ENCODE data around the gene BABAM2.

The BABAM2 gene

GRCh38 chr2:27954221-27954673 is 63.7 kb downstream of the BABAM2 start:
- DNase-seq, result peak in 1 of 3 donors; percentile 45
- WGBS (ENCODE audit: insufficient coverage), result 79% methylated on average over 4 of the region's 4 CpGs

GRCh38 chr2:27954771-27955383 is 64.3 kb downstream of the BABAM2 start:
- H3K27me3 ChIP-seq (replicated peaks in 2 of 5; ENCODE audit: control insufficient read depth in 4 of 5, insufficient read depth in 5 of 5, low read length in 4 of 5), result no peaks in the 10 kb centered on the region
- peaks cover 0 to 5% (median 0%) of the 10 kb centered on the region in 5 experiments for H3K9me3 ChIP-seq (ENCODE audit: control extremely low read depth in 1 of 5, control insufficient read depth in 4 of 5, insufficient read depth in 2 of 5, low read depth in 1 of 5, low read length in 4 of 5)
- ChIA-PET POLR2A (interaction anchor here (0.7 to 0.8 kb wide), 4 partner anchors 62 to 413 kb away, joined by 3 read pairs; partner anchors contain the start of genes BABAM2 and RBKS), CTCF (interaction anchor here (0.8 to 1.5 kb wide), 5 partner anchors 16 to 428 kb away, joined by 3 to 4 read pairs (median 3); no protein-coding TSS in a partner anchor)
- peaks cover 0 to 5% (median 0%) of the 10 kb centered on the region in 4 experiments for H3K36me3 ChIP-seq (ENCODE audit: control insufficient read depth in 4 of 4, insufficient read depth in 4 of 4, low read length in 3 of 4)
- 0% methylated on average over 2 of the region's 2 CpGs for WGBS (ENCODE audit: insufficient coverage)
- H3K4me1 ChIP-seq (ENCODE audit: control extremely low read depth in 1 of 4, control insufficient read depth in 4 of 4, insufficient read depth in 4 of 4, low read length in 3 of 4), result peaks cover 51 to 72% (median 63%) of the 10 kb centered on the region in 4 experiments
- H3K4me3 ChIP-seq (ENCODE audit: control insufficient read depth in 1 of 7, extremely low read depth in 1 of 7, insufficient read depth in 4 of 7, low read depth in 2 of 7, low read length in 6 of 7), result peak overlapping the region in 3 of 7 experiments; percentile 26 to 54 (median 32)
- peak overlapping the region; percentile 70 to 79 for H3K27ac ChIP-seq (ENCODE audit: insufficient read depth in 1 of 2, low read depth in 1 of 2, low read length in 2 of 2, poor library complexity in 1 of 2, severe bottlenecking in 2 of 2)
- peak; percentile 94 to 98 (median 96) for DNase-seq

More at GRCh38 chr2:27954221-27954673, 63.7 kb downstream of the BABAM2 start:
- peaks cover 0 to 5% (median 0%) of the 10 kb centered on the region in 5 experiments for H3K9me3 ChIP-seq (ENCODE audit: control extremely low read depth in 1 of 5, control insufficient read depth in 4 of 5, insufficient read depth in 2 of 5, low read depth in 1 of 5, low read length in 4 of 5)
- peak overlapping the region; percentile 70 to 79 for H3K27ac ChIP-seq (ENCODE audit: insufficient read depth in 1 of 2, low read depth in 1 of 2, low read length in 2 of 2, poor library complexity in 1 of 2, severe bottlenecking in 2 of 2)
- H3K27me3 ChIP-seq (replicated peaks in 2 of 5; ENCODE audit: control insufficient read depth in 4 of 5, insufficient read depth in 5 of 5, low read length in 4 of 5), result no peaks in the 10 kb centered on the region
- CTCF ChIA-PET, result interaction anchor here (1.0 to 1.4 kb wide), 5 partner anchors 34 to 437 kb away, joined by 3 to 5 read pairs (median 4); no protein-coding TSS in a partner anchor
- POLR2A ChIA-PET, result interaction anchor here (0.8 kb wide), 1 partner anchor 414 kb away, joined by 3 read pairs; no protein-coding TSS in a partner anchor
- peaks cover 0 to 5% (median 0%) of the 10 kb centered on the region in 4 experiments for H3K36me3 ChIP-seq (ENCODE audit: control insufficient read depth in 4 of 4, insufficient read depth in 4 of 4, low read length in 3 of 4)
- H3K4me1 ChIP-seq (ENCODE audit: control extremely low read depth in 1 of 4, control insufficient read depth in 4 of 4, insufficient read depth in 4 of 4, low read length in 3 of 4), result peaks cover 46 to 66% (median 58%) of the 10 kb centered on the region in 4 experiments
- H3K4me3 ChIP-seq (ENCODE audit: control insufficient read depth in 1 of 7, extremely low read depth in 1 of 7, insufficient read depth in 4 of 7, low read depth in 2 of 7, low read length in 6 of 7), result peak overlapping the region in 2 of 7 experiments; percentile 20 to 24

- no CpG with 5 or more reads among the region's 5 CpGs for WGBS (ENCODE audit: insufficient coverage)
- peaks cover 0 to 5% (median 0%) of the 10 kb centered on the region in 5 experiments for H3K9me3 ChIP-seq (ENCODE audit: control extremely low read depth in 1 of 5, control insufficient read depth in 4 of 5, insufficient read depth in 2 of 5, low read depth in 1 of 5, low read length in 4 of 5)
- peak overlapping the region; percentile 37 to 79 for H3K27ac ChIP-seq (ENCODE audit: insufficient read depth in 1 of 2, low read depth in 1 of 2, low read length in 2 of 2, poor library complexity in 1 of 2, severe bottlenecking in 2 of 2)
- peak in 1 of 3 donors; percentile 36 for DNase-seq
- H3K4me1 ChIP-seq (ENCODE audit: control extremely low read depth in 1 of 4, control insufficient read depth in 4 of 4, insufficient read depth in 4 of 4, low read length in 3 of 4), result peaks cover 58 to 79% (median 69%) of the 10 kb centered on the region in 4 experiments
- ChIA-PET CTCF (interaction anchor here (0.8 to 1.5 kb wide), 4 partner anchors 15 to 428 kb away, joined by 3 read pairs; no protein-coding TSS in a partner anchor), POLR2A (interaction anchor here (0.7 to 0.8 kb wide), 4 partner anchors 63 to 413 kb away, joined by 3 read pairs; partner anchors contain the start of genes BABAM2 and RBKS)
- no peaks in the 10 kb centered on the region for H3K27me3 ChIP-seq (replicated peaks in 2 of 5; ENCODE audit: control insufficient read depth in 4 of 5, insufficient read depth in 5 of 5, low read length in 4 of 5)
- H3K4me3 ChIP-seq (ENCODE audit: control insufficient read depth in 1 of 7, extremely low read depth in 1 of 7, insufficient read depth in 4 of 7, low read depth in 2 of 7, low read length in 6 of 7), result peak overlapping the region in 3 of 7 experiments; percentile 26 to 54 (median 32)
- peaks cover 0 to 5% (median 0%) of the 10 kb centered on the region in 4 experiments for H3K36me3 ChIP-seq (ENCODE audit: control insufficient read depth in 4 of 4, insufficient read depth in 4 of 4, low read length in 3 of 4)
Observed at GRCh38 chr2:27955384-27956161, 65.0 kb downstream of the BABAM2 start.

- peaks cover 0 to 5% (median 0%) of the 10 kb centered on the region in 5 experiments for H3K9me3 ChIP-seq (ENCODE audit: control extremely low read depth in 1 of 5, control insufficient read depth in 4 of 5, insufficient read depth in 2 of 5, low read depth in 1 of 5, low read length in 4 of 5)
- peak in 1 of 3 donors; percentile 39 for DNase-seq
- H3K36me3 ChIP-seq (ENCODE audit: control insufficient read depth in 4 of 4, insufficient read depth in 4 of 4, low read length in 3 of 4), result peaks cover 0 to 5% (median 0%) of the 10 kb centered on the region in 4 experiments
- WGBS (ENCODE audit: insufficient coverage), result 100% methylated on average over 2 of the region's 2 CpGs
- ChIA-PET CTCF (no interaction called here), POLR2A (no interaction called here)
- no peaks in the 10 kb centered on the region for H3K27me3 ChIP-seq (replicated peaks in 2 of 5; ENCODE audit: control insufficient read depth in 4 of 5, insufficient read depth in 5 of 5, low read length in 4 of 5)
- H3K4me1 ChIP-seq (ENCODE audit: control extremely low read depth in 1 of 4, control insufficient read depth in 4 of 4, insufficient read depth in 4 of 4, low read length in 3 of 4), result peaks cover 62 to 90% (median 73%) of the 10 kb centered on the region in 4 experiments
- peak overlapping the region in 1 of 2 experiments; percentile 22 for H3K27ac ChIP-seq (ENCODE audit: insufficient read depth in 1 of 2, low read depth in 1 of 2, low read length in 2 of 2, poor library complexity in 1 of 2, severe bottlenecking in 2 of 2)
- H3K4me3 ChIP-seq (ENCODE audit: control insufficient read depth in 1 of 7, extremely low read depth in 1 of 7, insufficient read depth in 4 of 7, low read depth in 2 of 7, low read length in 6 of 7), result no peak overlapping the region
Observed at GRCh38 chr2:27956888-27957287, 66.4 kb downstream of the BABAM2 start.

GRCh38 chr2:27958711-27959378 is 68.3 kb downstream of the BABAM2 start:
- CTCF ChIA-PET, result interaction anchor here (0.5 kb wide), 1 partner anchor 26 kb away, joined by 3 read pairs; no protein-coding TSS in a partner anchor
- Histone ChIP-seq H3K4me3 (ENCODE audit: control insufficient read depth in 1 of 7, extremely low read depth in 1 of 7, insufficient read depth in 4 of 7, low read depth in 2 of 7, low read length in 6 of 7) (no peak overlapping the region), H3K27me3 (replicated peaks in 2 of 5; ENCODE audit: control insufficient read depth in 4 of 5, insufficient read depth in 5 of 5, low read length in 4 of 5) (no peaks in the 10 kb centered on the region), H3K36me3 (ENCODE audit: control insufficient read depth in 4 of 4, insufficient read depth in 4 of 4, low read length in 3 of 4) (peaks cover 0 to 5% (median 0%) of the 10 kb centered on the region in 4 experiments), H3K9me3 (ENCODE audit: control extremely low read depth in 1 of 5, control insufficient read depth in 4 of 5, insufficient read depth in 2 of 5, low read depth in 1 of 5, low read length in 4 of 5) (peaks cover 0 to 2% (median under 1%) of the 10 kb centered on the region in 5 experiments), H3K4me1 (ENCODE audit: control extremely low read depth in 1 of 4, control insufficient read depth in 4 of 4, insufficient read depth in 4 of 4, low read length in 3 of 4) (peaks cover 56 to 76% (median 66%) of the 10 kb centered on the region in 4 experiments), H3K27ac (ENCODE audit: insufficient read depth in 1 of 2, low read depth in 1 of 2, low read length in 2 of 2, poor library complexity in 1 of 2, severe bottlenecking in 2 of 2) (peak overlapping the region in 1 of 2 experiments; percentile 3)
- 100% methylated on average over 2 of the region's 2 CpGs for WGBS (ENCODE audit: insufficient coverage)
- POLR2A ChIA-PET, result interaction anchor here (0.6 kb wide), 1 partner anchor 25 kb away, joined by 4 read pairs; no protein-coding TSS in a partner anchor
- peak in 1 of 3 donors; percentile 38 for DNase-seq

GRCh38 chr2:27959496-27959895 is 69.0 kb downstream of the BABAM2 start:
- Histone ChIP-seq H3K4me1 (ENCODE audit: control extremely low read depth in 1 of 4, control insufficient read depth in 4 of 4, insufficient read depth in 4 of 4, low read length in 3 of 4) (peaks cover 49 to 70% (median 59%) of the 10 kb centered on the region in 4 experiments), H3K9me3 (ENCODE audit: control extremely low read depth in 1 of 5, control insufficient read depth in 4 of 5, insufficient read depth in 2 of 5, low read depth in 1 of 5, low read length in 4 of 5) (peaks cover 3 to 8% (median 6%) of the 10 kb centered on the region in 5 experiments), H3K4me3 (ENCODE audit: control insufficient read depth in 1 of 7, extremely low read depth in 1 of 7, insufficient read depth in 4 of 7, low read depth in 2 of 7, low read length in 6 of 7) (peak overlapping the region in 2 of 7 experiments; percentile 8 to 26), H3K27ac (ENCODE audit: insufficient read depth in 1 of 2, low read depth in 1 of 2, low read length in 2 of 2, poor library complexity in 1 of 2, severe bottlenecking in 2 of 2) (peak overlapping the region in 1 of 2 experiments; percentile 36), H3K36me3 (ENCODE audit: control insufficient read depth in 4 of 4, insufficient read depth in 4 of 4, low read length in 3 of 4) (peaks cover 0 to 5% (median 5%) of the 10 kb centered on the region in 4 experiments), H3K27me3 (replicated peaks in 2 of 5; ENCODE audit: control insufficient read depth in 4 of 5, insufficient read depth in 5 of 5, low read length in 4 of 5) (no peaks in the 10 kb centered on the region)
- DNase-seq, result peak; percentile 29 to 68 (median 53)
- POLR2A ChIA-PET, result no interaction called here
- 32% methylated on average over 2 of the region's 4 CpGs for WGBS (ENCODE audit: insufficient coverage)
- CTCF ChIA-PET, result no interaction called here

All from common myeloid progenitor, CD34-positive (primary cell).